Calu3 (cell line): Measurements from ENCODE around the gene RNF17. TPM values are rescaled to one million over a fixed set of nuclear protein-coding genes. Genes with fewer than 3 reads are reported as not detected.
"Not testable (repeated sequence)": the region's sequence is repeated elsewhere in the genome, so short reads cannot be mapped to it uniquely, and the experiment has no call there.

Source experiments
- BruUV-seq: library from RNA; stranded (reverse); fragments of 400-500 nt; replicated peaks from 2 replicates; lab custom pipeline; 2021; lab: Mats Ljungman, UMichigan
- CTCF ChIA-PET: fragments of 300-600 bp; sonication (Branson Sonifier 250); formaldehyde crosslinking; loops from one replicate; lab custom pipeline; 2022; ENCODE audit warnings: antibody characterized with exemption; lab: Charles Lee
- DNase-seq: peaks from one replicate; pipeline ENCODE4 v3.0.0; 2022
- H3K27ac Mint-ChIP-seq: one replicate; pipeline ENCODE4 v1.8.0; 2022; ENCODE audit warnings: mixed read lengths; ENCODE audit not compliant: unreplicated experiment
- H3K27me3 Mint-ChIP-seq: one replicate; pipeline ENCODE4 v1.8.0; 2022; ENCODE audit warnings: mixed read lengths; ENCODE audit not compliant: unreplicated experiment
- H3K36me3 Mint-ChIP-seq: one replicate; pipeline ENCODE4 v1.8.0; 2022; ENCODE audit warnings: mild to moderate bottlenecking, moderate library complexity, mixed read lengths; ENCODE audit not compliant: insufficient read depth, unreplicated experiment
- H3K4me1 Mint-ChIP-seq: one replicate; pipeline ENCODE4 v1.8.0; 2022; ENCODE audit warnings: mild to moderate bottlenecking, low read depth, mixed read lengths; ENCODE audit not compliant: unreplicated experiment
- H3K4me3 Mint-ChIP-seq: one replicate; pipeline ENCODE4 v1.8.0; 2022; ENCODE audit warnings: mild to moderate bottlenecking, low read depth, moderate library complexity, mixed read lengths; ENCODE audit not compliant: unreplicated experiment
- H3K9me3 Mint-ChIP-seq: one replicate; pipeline ENCODE4 v1.8.0; 2022; ENCODE audit warnings: low read depth, mixed read lengths; ENCODE audit not compliant: unreplicated experiment
- CTCF ChIP-seq: fragments of 200-600 bp; IDR thresholded peaks from one replicate; pipeline ENCODE4 v1.8.0; 2022; ENCODE audit warnings: antibody characterized with exemption; ENCODE audit not compliant: unreplicated experiment
- intact Hi-C: fragments of 100-400 bp; cut with micrococcal nuclease; formaldehyde crosslinking; loops from one replicate; pipeline ENCODE4 v1.10.0; 2022; ENCODE audit not compliant: unreplicated experiment
- total RNA-seq: library from RNA; stranded (reverse); gene quantifications from 2 replicates; pipeline ENCODE4 v1.2.3, GENCODE V29; 2022

The RNF17 gene
- total RNA-seq, 1 experiment from 2014 or later = not detected

GRCh38 chr13:24788538-24788937 is 24.6 kb downstream of the RNF17 start:
- intact Hi-C loops = no loop called here
- CTCF ChIA-PET = no interaction called here

GRCh38 chr13:24802074-24802473 is 38.1 kb downstream of the RNF17 start:
- peaks cover 5% of the 10 kb centered on the region for H3K36me3 Mint-ChIP-seq
- H3K4me1 Mint-ChIP-seq = peaks cover 20% of the 10 kb centered on the region
- H3K27ac Mint-ChIP-seq = peak overlapping the region; percentile 73
- no peaks in the 10 kb centered on the region for H3K27me3 Mint-ChIP-seq
- peak; percentile 60 for DNase-seq
- peak overlapping the region; percentile 54 for H3K4me3 Mint-ChIP-seq
- H3K9me3 Mint-ChIP-seq = no peaks in the 10 kb centered on the region
- CTCF ChIA-PET = no interaction called here
- BruUV-seq = no TSS peak
- TF ChIP-seq CTCF = no peak
- intact Hi-C loops = no loop called here

More at GRCh38 chr13:24788538-24788937, 24.6 kb downstream of the RNF17 start:
- no peak for TF ChIP-seq CTCF
- no peak overlapping the region for H3K27ac Mint-ChIP-seq
- H3K9me3 Mint-ChIP-seq = peaks cover 4% of the 10 kb centered on the region
- DNase-seq = no peak
- no peaks in the 10 kb centered on the region for H3K36me3 Mint-ChIP-seq
- no peaks in the 10 kb centered on the region for H3K4me1 Mint-ChIP-seq
- no peak overlapping the region for H3K4me3 Mint-ChIP-seq
- no TSS peak for BruUV-seq
- peaks cover 31% of the 10 kb centered on the region for H3K27me3 Mint-ChIP-seq

DNA sequence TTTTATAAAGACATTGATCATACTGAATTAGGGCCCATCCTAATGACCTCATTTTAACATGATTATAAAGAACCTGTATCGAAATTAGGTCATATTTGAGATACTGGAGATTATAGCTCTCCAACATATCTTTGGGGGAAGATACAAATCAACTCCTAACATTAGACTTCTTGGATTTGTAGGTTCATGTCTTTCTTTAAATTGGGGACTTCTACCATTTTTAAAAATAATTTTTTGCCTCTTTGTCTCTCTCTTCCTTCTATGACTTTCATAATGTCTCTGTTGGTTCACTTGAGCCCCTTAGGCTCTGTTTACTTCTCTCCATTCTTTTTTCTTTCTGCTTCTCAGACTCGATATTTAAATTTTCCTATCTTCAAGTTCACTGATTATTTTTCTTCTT is 57.2 kb downstream of the RNF17 start:
- BruUV-seq = no TSS peak
- H3K36me3 Mint-ChIP-seq = no peaks in the 10 kb centered on the region
- CTCF ChIA-PET = no interaction called here
- no peak for DNase-seq
- no peaks in the 10 kb centered on the region for H3K4me1 Mint-ChIP-seq
- H3K4me3 Mint-ChIP-seq = no peak overlapping the region
- no peak for TF ChIP-seq CTCF
- no peaks in the 10 kb centered on the region for H3K27me3 Mint-ChIP-seq
- no peak overlapping the region for H3K27ac Mint-ChIP-seq
- H3K9me3 Mint-ChIP-seq = no peaks in the 10 kb centered on the region
- intact Hi-C loops = no loop called here

- TF ChIP-seq CTCF = no peak
- Mint-ChIP-seq H3K4me1 (no peaks in the 10 kb centered on the region), H3K36me3 (no peaks in the 10 kb centered on the region), H3K4me3 (no peak overlapping the region), H3K27ac (no peak overlapping the region), H3K27me3 (no peaks in the 10 kb centered on the region), H3K9me3 (no peaks in the 10 kb centered on the region)
- BruUV-seq = no TSS peak
- CTCF ChIA-PET = no interaction called here
- no peak for DNase-seq
- intact Hi-C loops = no loop called here
Measured at GRCh38 chr13:24822640-24823039, 58.7 kb downstream of the RNF17 start.

DNA sequence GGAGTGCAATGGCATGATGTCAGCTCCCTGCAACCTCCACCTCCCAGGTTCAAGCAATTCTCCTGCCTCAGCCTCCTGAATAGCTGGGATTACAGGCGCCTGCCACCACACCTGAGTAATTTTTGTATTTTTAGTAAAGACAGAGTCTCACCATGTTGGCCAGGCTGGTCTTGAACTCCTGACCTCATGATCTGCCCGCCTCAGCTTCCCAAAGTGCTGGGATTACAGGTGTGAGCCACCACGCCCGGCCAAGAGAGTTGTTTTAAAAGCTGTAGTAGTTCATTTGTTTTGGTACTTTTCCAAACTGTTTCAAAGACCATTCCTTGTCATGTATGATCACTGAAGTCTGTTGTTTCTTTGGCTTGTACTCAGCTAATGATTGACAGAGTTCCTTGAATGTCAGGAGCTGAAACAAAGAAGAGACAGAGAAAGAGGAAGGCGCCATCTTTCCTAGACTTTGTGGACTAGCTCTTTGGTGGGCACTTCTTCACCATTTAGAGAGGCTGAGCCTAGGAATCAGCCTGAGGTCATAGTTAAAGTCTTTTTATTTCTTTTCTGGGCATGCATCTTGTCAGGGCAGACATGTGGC is 59.2 kb downstream of the RNF17 start:
- CTCF ChIA-PET, BruUV-seq, DNase-seq, H3K27me3 Mint-ChIP-seq, H3K36me3 Mint-ChIP-seq, H3K27ac Mint-ChIP-seq, H3K4me1 Mint-ChIP-seq, H3K9me3 Mint-ChIP-seq, H3K4me3 Mint-ChIP-seq, intact Hi-C loops: not testable (repeated sequence)
